CD8-positive, alpha-beta memory T cell (primary cell): ENCODE measurements around the gene ZSCAN1. TPM values are rescaled to one million over a fixed set of nuclear protein-coding genes. Genes with fewer than 3 reads are reported as not detected.

ENCODE experiments used
- CTCF ChIA-PET: fragments of 350-600 bp; sonication (Branson Sonifier 250); formaldehyde crosslinking; loops from one replicate; lab custom pipeline; 2021; ENCODE audit warnings: antibody characterized with exemption; lab: Charles Lee
- POLR2A ChIA-PET: fragments of 350-600 bp; sonication (Branson Sonifier 250); formaldehyde crosslinking; loops from one replicate; lab custom pipeline; 2021; ENCODE audit warnings: antibody characterized with exemption; lab: Charles Lee
- DNase-seq, 5 donors: peaks; one replicate each; pipeline versions ENCODE4 v3.0.0 to v3.0.0-alpha.2; 2020 to 2022; ENCODE audit warnings: mixed read lengths in 1 of 5
- H3K27ac ChIP-seq: one replicate; pipeline ENCODE4 v1.7.0; 2013; ENCODE audit warnings: low read depth, mild to moderate bottlenecking, low read length, moderate library complexity
- H3K27me3 ChIP-seq: 2 replicates; pipeline ENCODE4 v1.7.0; 2013; ENCODE audit warnings: low read length, mild to moderate bottlenecking; ENCODE audit not compliant: insufficient read depth, poor library complexity, severe bottlenecking
- H3K36me3 ChIP-seq: 2 replicates; pipeline ENCODE4 v1.7.0; 2013; ENCODE audit warnings: mild to moderate bottlenecking, low read length, moderate library complexity; ENCODE audit not compliant: insufficient read depth
- H3K4me1 ChIP-seq: 2 replicates; pipeline ENCODE4 v1.7.0; 2013; ENCODE audit warnings: mild to moderate bottlenecking, low read length, moderate library complexity; ENCODE audit not compliant: insufficient read depth
- H3K4me3 ChIP-seq: 2 replicates; pipeline ENCODE4 v1.7.0; 2013; ENCODE audit warnings: mild to moderate bottlenecking, low read length
- H3K9me3 ChIP-seq: 2 replicates; pipeline ENCODE4 v1.7.0; 2013; ENCODE audit warnings: mild to moderate bottlenecking, low read length
- H3K27ac Mint-ChIP-seq, 8 donors: one replicate each; pipeline ENCODE4 v1.8.0; 2020 to 2021; ENCODE audit warnings: mixed read lengths in 8 of 8, mild to moderate bottlenecking in 6 of 8, inconsistent platforms in 3 of 8, moderate library complexity in 3 of 8
- H3K27me3 Mint-ChIP-seq, 2 donors: one replicate each; pipeline ENCODE4 v1.8.0; 2020 to 2021; ENCODE audit warnings: mixed read lengths in 2 of 2, mild to moderate bottlenecking in 1 of 2, moderate library complexity in 1 of 2
- H3K36me3 Mint-ChIP-seq, 3 donors: one replicate each; pipeline ENCODE4 v1.8.0; 2020 to 2021; ENCODE audit warnings: mixed read lengths in 3 of 3, inconsistent platforms in 1 of 3, mild to moderate bottlenecking in 1 of 3
- H3K4me1 Mint-ChIP-seq, 3 donors: one replicate each; pipeline ENCODE4 v1.8.0; 2020 to 2021; ENCODE audit warnings: mixed read lengths in 3 of 3, inconsistent platforms in 1 of 3, mild to moderate bottlenecking in 1 of 3
- H3K4me3 Mint-ChIP-seq, 7 donors: one replicate each; pipeline ENCODE4 v1.8.0; 2020 to 2021; ENCODE audit warnings: mixed read lengths in 7 of 7, mild to moderate bottlenecking in 6 of 7, moderate library complexity in 4 of 7, inconsistent platforms in 2 of 7
- H3K9me3 Mint-ChIP-seq, 5 donors: one replicate each; pipeline ENCODE4 v1.8.0; 2020 to 2022; ENCODE audit warnings: mixed read lengths in 5 of 5, mild to moderate bottlenecking in 3 of 5, moderate library complexity in 2 of 5, inconsistent platforms in 1 of 5
- polyA plus RNA-seq: library from polyadenylated mRNA; unstranded; fragments of 300-500 nt; fragmentation: Illumina TruSeq; gene quantifications from one replicate; pipeline ENCODE4 v1.2.3, GENCODE V29; 2021
- total RNA-seq, 2 experiments: library from RNA; stranded (reverse); gene quantifications; one replicate each; pipeline ENCODE4 v1.2.3, GENCODE V29; 2021

ZSCAN1 gene
- total and polyA plus RNA-seq, 3 experiments from 2014 or later, result not detected

DNA sequence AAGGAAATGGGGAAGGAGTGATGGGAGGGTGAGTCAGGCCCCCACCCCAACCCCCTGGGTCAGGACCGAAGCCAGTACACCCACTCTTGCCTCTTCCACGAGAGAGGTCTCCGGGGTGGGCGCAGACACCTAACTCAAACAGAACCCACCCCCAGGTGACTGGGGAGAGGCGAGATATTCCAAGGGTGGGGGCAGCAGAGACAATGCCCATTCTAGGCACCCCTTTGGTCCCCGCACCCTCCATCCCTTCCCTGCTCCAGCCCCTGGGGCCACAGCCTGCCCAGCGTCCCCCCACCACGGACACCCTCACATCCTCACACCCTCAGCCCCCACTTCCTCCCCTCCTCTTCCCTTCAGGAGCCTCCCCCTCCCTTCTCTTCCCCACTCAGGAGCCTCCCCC lies 63.5 kb downstream of the ZSCAN1 start:
- Mint-ChIP-seq H3K36me3 (peaks cover 4 to 26% (median 17%) of the 10 kb centered on the region in 3 donors), H3K4me1 (peaks cover 8 to 23% (median 19%) of the 10 kb centered on the region in 3 donors), H3K4me3 (peak overlapping the region in 6 of 7 donors; percentile 73 to 97 (median 89)), H3K27ac (peak overlapping the region in 7 of 8 donors; percentile 82 to 100 (median 90)), H3K9me3 (peaks cover under 1 to 53% (median 43%) of the 10 kb centered on the region in 5 donors), H3K27me3 (peaks cover 0 to 3% of the 10 kb centered on the region in 2 donors)
- Histone ChIP-seq H3K27ac (peak overlapping the region; percentile 98), H3K36me3 (no peaks in the 10 kb centered on the region), H3K9me3 (peaks cover 9% of the 10 kb centered on the region), H3K27me3 (no peaks in the 10 kb centered on the region), H3K4me3 (peak overlapping the region; percentile 41), H3K4me1 (peaks cover 10% of the 10 kb centered on the region)
- POLR2A ChIA-PET, result no interaction called here
- peak in 1 of 5 donors; percentile 15 for DNase-seq
- CTCF ChIA-PET, result no interaction called here

DNA sequence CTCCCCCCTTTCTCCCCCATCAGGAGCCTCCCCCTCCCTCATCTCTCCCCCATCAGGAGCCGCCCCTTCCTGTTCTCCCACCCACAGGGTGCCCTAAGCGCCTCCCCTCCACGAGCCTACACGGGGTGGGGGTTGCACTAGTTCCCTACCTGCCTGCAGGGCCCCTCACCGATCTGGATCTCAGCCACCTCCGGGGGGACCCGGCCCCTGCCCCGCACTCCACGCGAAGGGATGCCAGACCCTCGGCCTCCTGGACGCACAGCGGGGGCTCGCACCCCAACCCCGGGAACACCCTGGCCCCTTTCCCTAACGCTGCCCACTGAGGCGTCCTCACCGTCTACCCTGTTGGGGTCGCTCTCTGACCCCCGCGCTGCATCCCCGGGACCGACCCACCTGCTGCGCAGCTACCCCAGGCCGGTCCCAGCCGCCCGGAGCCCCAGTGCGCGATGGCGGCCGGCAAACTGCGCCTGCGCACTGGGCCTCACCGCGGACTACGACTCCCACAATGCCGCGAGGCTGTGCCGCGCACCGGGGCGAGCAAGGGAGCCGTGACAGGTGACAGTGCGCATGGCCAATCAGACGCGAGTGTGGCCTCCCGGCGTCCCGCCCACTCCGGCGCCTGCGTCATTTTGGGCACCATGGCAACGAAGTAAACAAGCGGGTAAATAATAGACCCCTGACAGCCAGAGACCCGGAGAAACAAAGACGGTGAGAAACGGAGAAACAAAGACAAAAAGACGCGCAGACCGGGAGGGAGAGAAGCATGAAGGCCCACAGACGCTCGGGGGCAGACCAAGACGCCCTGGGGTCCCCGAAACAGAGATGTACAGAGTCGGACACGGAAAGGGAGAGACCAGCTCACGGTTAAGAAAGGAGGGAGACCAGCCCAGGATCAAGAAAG lies 64.2 kb downstream of the ZSCAN1 start, which contains the start of gene ZSCAN18:
ZSCAN18 (minus strand) TSS at position 451 of the 901 bp plus-strand sequence. CDS start 7,964 bp downstream, outside the sequence.
- no peaks in the 10 kb centered on the region for H3K27me3 ChIP-seq
- Mint-ChIP-seq H3K36me3 (peaks cover 4 to 27% (median 19%) of the 10 kb centered on the region in 3 donors), H3K9me3 (peaks cover 3 to 57% (median 50%) of the 10 kb centered on the region in 5 donors), H3K27me3 (peaks cover 0 to 3% of the 10 kb centered on the region in 2 donors), H3K4me3 (peak within 1 kb of the TSS; percentile 77 to 97 (median 89)), H3K4me1 (peaks cover 8 to 23% (median 19%) of the 10 kb centered on the region in 3 donors), H3K27ac (peak within 1 kb of the TSS; percentile 98 to 100 (median 100))
- ChIA-PET POLR2A (interaction anchor here (1.7 kb wide), 1 partner anchor 85 kb away, joined by 6 read pairs; the partner anchor contains the start of gene ZNF274), CTCF (no interaction called here)
- H3K9me3 ChIP-seq, result peaks cover 13% of the 10 kb centered on the region
- H3K4me3 ChIP-seq, result peak within 1 kb of the TSS; percentile 75
- no peaks in the 10 kb centered on the region for H3K36me3 ChIP-seq
- H3K27ac ChIP-seq, result peak within 1 kb of the TSS; percentile 98
- peaks cover 10% of the 10 kb centered on the region for H3K4me1 ChIP-seq
- peak; percentile 88 to 100 (median 99) for DNase-seq

- ChIA-PET POLR2A (interaction anchor here (1.7 kb wide), 1 partner anchor 85 kb away, joined by 6 read pairs; the partner anchor contains the start of gene ZNF274), CTCF (no interaction called here)
- Mint-ChIP-seq H3K36me3 (peaks cover 5 to 30% (median 21%) of the 10 kb centered on the region in 3 donors), H3K9me3 (peaks cover 10 to 59% (median 50%) of the 10 kb centered on the region in 5 donors), H3K4me1 (peaks cover 8 to 23% (median 17%) of the 10 kb centered on the region in 3 donors), H3K4me3 (peak overlapping the region; percentile 77 to 97 (median 89)), H3K27me3 (peaks cover 3 to 4% of the 10 kb centered on the region in 2 donors), H3K27ac (peak overlapping the region; percentile 98 to 100 (median 100))
- Histone ChIP-seq H3K9me3 (peaks cover 15% of the 10 kb centered on the region), H3K4me1 (peaks cover 10% of the 10 kb centered on the region), H3K27ac (peak overlapping the region; percentile 98), H3K36me3 (no peaks in the 10 kb centered on the region), H3K27me3 (no peaks in the 10 kb centered on the region), H3K4me3 (peak overlapping the region; percentile 75)
- DNase-seq, result no peak
These were observed 64.8 kb downstream of the ZSCAN1 start for GRCh38 chr19:58098682-58098998.

Other genes starting within 250 kb of the ZSCAN1 start
- 10 to 100 TPM in 1 of 2 experiments, 1 to 10 TPM in 1; 7.2 to 10.6 TPM for gene ZNF552, start 219.1 kb upstream of the ZSCAN1 start, total RNA-seq
- gene ZNF552, start 219.1 kb upstream of the ZSCAN1 start, polyA plus RNA-seq, result 11.3 TPM
- gene ZNF587B, start 203.7 kb upstream of the ZSCAN1 start, total RNA-seq, result 10 to 100 TPM; 24.8 to 25.4 TPM
- 1.4 TPM for gene ZNF587B, start 203.7 kb upstream of the ZSCAN1 start, polyA plus RNA-seq
- gene ZNF587, start 184.2 kb upstream of the ZSCAN1 start, total RNA-seq, result 10 to 100 TPM; 24.2 to 27.2 TPM
- 4.8 TPM for gene ZNF587, start 184.2 kb upstream of the ZSCAN1 start, polyA plus RNA-seq
- 10 to 100 TPM; 38.5 to 38.7 TPM for gene ZNF814, start 145.0 kb upstream of the ZSCAN1 start, total RNA-seq
- gene ZNF814, start 145.0 kb upstream of the ZSCAN1 start, polyA plus RNA-seq, result 21.2 TPM
- 10 to 100 TPM; 15.8 to 16.8 TPM for gene ZNF417, start 117.4 kb upstream of the ZSCAN1 start, total RNA-seq
- gene ZNF417, start 117.4 kb upstream of the ZSCAN1 start, polyA plus RNA-seq, result 4.4 TPM
- gene ZNF418, start 98.6 kb upstream of the ZSCAN1 start, total RNA-seq, result 1 to 10 TPM; 5.1 to 6.7 TPM
- 3.3 TPM for gene ZNF418, start 98.6 kb upstream of the ZSCAN1 start, polyA plus RNA-seq
- 1 to 10 TPM; 7.2 to 8.8 TPM for gene ZNF256, start 86.3 kb upstream of the ZSCAN1 start, total RNA-seq
- 4.5 TPM for gene ZNF256, start 86.3 kb upstream of the ZSCAN1 start, polyA plus RNA-seq
- gene C19orf18, start 59.5 kb upstream of the ZSCAN1 start, total RNA-seq, result under 1 TPM in 1 of 2 experiments, not detected in 1; 0.33 TPM
- gene C19orf18, start 59.5 kb upstream of the ZSCAN1 start, polyA plus RNA-seq, result 0.41 TPM
- 1 to 10 TPM; 8.2 to 8.7 TPM for gene ZNF606, start 31.2 kb upstream of the ZSCAN1 start, total RNA-seq
- 3.9 TPM for gene ZNF606, start 31.2 kb upstream of the ZSCAN1 start, polyA plus RNA-seq
- 1 to 10 TPM; 1.0 to 1.4 TPM for gene ZNF135, start 25.3 kb downstream of the ZSCAN1 start, total RNA-seq
- 1.4 TPM for gene ZNF135, start 25.3 kb downstream of the ZSCAN1 start, polyA plus RNA-seq
- gene ZSCAN18, start 64.2 kb downstream of the ZSCAN1 start, total RNA-seq, result 10 to 100 TPM; 22.4 to 24.0 TPM
- gene ZSCAN18, start 64.2 kb downstream of the ZSCAN1 start, polyA plus RNA-seq, result 21.4 TPM
- 1 to 10 TPM; 8.7 to 9.1 TPM for gene ZNF329, start 116.8 kb downstream of the ZSCAN1 start, total RNA-seq
- 10.3 TPM for gene ZNF329, start 116.8 kb downstream of the ZSCAN1 start, polyA plus RNA-seq
- 10 to 100 TPM; 23.4 to 25.9 TPM for gene ZNF274, start 149.0 kb downstream of the ZSCAN1 start, total RNA-seq
- gene ZNF274, start 149.0 kb downstream of the ZSCAN1 start, polyA plus RNA-seq, result 32.0 TPM
- gene ZNF544, start 194.9 kb downstream of the ZSCAN1 start, total RNA-seq, result 10 to 100 TPM; 51.8 to 56.8 TPM
- 29.2 TPM for gene ZNF544, start 194.9 kb downstream of the ZSCAN1 start, polyA plus RNA-seq
- 1 to 10 TPM; 4.4 to 4.5 TPM for gene ZNF8, start 244.9 kb downstream of the ZSCAN1 start, total RNA-seq
- 1.0 TPM for gene ZNF8, start 244.9 kb downstream of the ZSCAN1 start, polyA plus RNA-seq